Kidney (tissue), 14 donors: Measurements from ENCODE around the gene FLT4. TPM values are rescaled to one million over a fixed set of nuclear protein-coding genes. Genes with fewer than 3 reads are reported as not detected.

Source experiments
- DNase-seq, 5 donors: peaks; one replicate each; pipeline ENCODE4 v3.0.0-alpha.2; 2013 to 2020
- FAIRE-seq: peaks from 2 replicates; lab custom pipeline; 2012; peaks lifted over from hg19 to GRCh38; lab: Jason Lieb, UNC
- H3K27ac ChIP-seq, 2 donors: one replicate each; pipeline ENCODE4 v1.7.0; 2013; ENCODE audit warnings: low read depth in 2 of 2, low read length in 2 of 2, inconsistent platforms in 1 of 2
- H3K27me3 ChIP-seq: one replicate; pipeline ENCODE4 v1.7.1; 2013; ENCODE audit warnings: low read length, inconsistent platforms; ENCODE audit not compliant: control insufficient read depth, insufficient read depth
- H3K36me3 ChIP-seq, 3 donors: one replicate each; pipeline versions ENCODE4 v1.7.0 to v1.7.1; 2013; ENCODE audit warnings: low read length in 3 of 3, control low read depth in 1 of 3, inconsistent platforms in 1 of 3; ENCODE audit not compliant: insufficient read depth in 3 of 3, control insufficient read depth in 2 of 3
- H3K4me1 ChIP-seq, 3 donors: one replicate each; pipeline versions ENCODE4 v1.7.0 to v1.7.1; 2013; ENCODE audit warnings: low read length in 3 of 3, inconsistent platforms in 1 of 3, low read depth in 1 of 3; ENCODE audit not compliant: control insufficient read depth in 2 of 3, insufficient read depth in 2 of 3
- H3K4me3 ChIP-seq, 3 donors: one replicate each; pipeline versions ENCODE4 v1.7.0 to v1.8.1; 2013; ENCODE audit warnings: low read length in 3 of 3, control low read depth in 1 of 3, inconsistent platforms in 1 of 3
- H3K9ac ChIP-seq, 3 donors: one replicate each; pipeline versions ENCODE4 v1.7.0 to v1.7.1; 2013; ENCODE audit warnings: low read length in 3 of 3, control low read depth in 1 of 3, inconsistent platforms in 1 of 3
- H3K9me3 ChIP-seq, 3 donors: one replicate each; pipeline versions ENCODE4 v1.7.0 to v1.7.1; 2013; ENCODE audit warnings: low read length in 3 of 3, control low read depth in 1 of 3, inconsistent platforms in 1 of 3; ENCODE audit not compliant: control insufficient read depth in 2 of 3, insufficient read depth in 1 of 3
- intact Hi-C: fragments of 100-400 bp; cut with DNase I; formaldehyde crosslinking; loops from one replicate; pipeline ENCODE4 v1.11.1; 2022
- polyA plus RNA-seq: library from polyadenylated mRNA; stranded (reverse); fragments of 350-450 nt; fragmentation: Illumina TruSeq; extraction: RNeasy Lipid Tissue Mini Kit (QIAGEN cat#74804); gene quantifications from one replicate; pipeline ENCODE4 v1.2.3, GENCODE V29; 2014; ENCODE audit warnings: low read depth, low replicate concordance; ENCODE audit not compliant: insufficient read depth
- total RNA-seq: library from RNA; stranded (reverse); fragmentation: NEBNext Ultra II Directional; extraction: Animal tissue kit (Norgen Biotek cat#: 25700); gene quantifications from one replicate; pipeline ENCODE4 v1.2.1, GENCODE V29; 2021
- TF ChIP-seq, protein P1 (sequence below): IDR thresholded peaks from 3 replicates; pipeline ENCODE4 v1.5.1; 2012; ENCODE audit warnings: mild to moderate bottlenecking, moderate library complexity, borderline replicate concordance; ENCODE audit not compliant: insufficient read depth; ENCODE audit errors: extremely low read depth
- donor health status: control.
- donor health status: control.
- donor health status: control.
- donor health status: control.
- donor health status: control.
- donor health status: DM: yes; HTN: yes; CAD: no.
- donor health status: Normal renal cell carcinoma (clear cell type).

The FLT4 gene
- total and polyA plus RNA-seq, 2 donors from 2014 or later: 6.9 to 29.4 TPM

DNA sequence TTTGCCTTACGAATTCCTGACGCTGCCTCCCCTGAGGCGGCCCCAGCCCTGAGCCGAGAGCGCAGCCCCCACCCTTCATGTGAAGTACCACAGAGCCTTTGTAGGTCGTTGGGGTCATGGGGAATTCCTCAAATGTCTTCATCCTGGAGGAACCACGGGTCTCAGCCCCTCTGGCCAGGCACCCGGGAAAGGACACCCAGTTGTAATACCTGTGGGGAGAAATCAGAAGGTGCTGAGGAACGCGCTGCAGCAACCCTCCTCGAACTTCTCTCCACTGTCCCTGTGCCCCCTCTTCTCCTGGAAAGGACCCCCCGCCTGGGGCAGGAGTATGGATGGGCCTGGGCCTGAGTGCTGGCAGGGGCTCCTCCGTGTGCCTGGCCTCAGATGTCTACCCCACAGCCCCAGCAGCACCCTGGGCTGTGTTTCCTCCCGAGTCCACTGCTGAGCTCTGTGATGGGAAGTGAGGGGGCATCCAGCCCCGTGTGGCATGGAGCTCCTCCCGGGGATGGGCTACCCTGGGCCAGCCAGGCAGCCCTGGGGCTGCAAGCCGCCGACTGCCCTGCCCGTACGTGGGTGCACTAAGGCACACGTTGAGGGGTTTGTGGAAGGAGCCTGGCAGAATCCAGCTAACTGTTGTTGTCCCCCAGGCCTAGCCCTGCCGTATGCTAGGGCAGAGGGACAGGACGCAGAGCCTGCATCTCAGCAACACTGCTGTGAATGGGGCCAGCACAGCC lies 39.4 kb downstream of the FLT4 start:
- H3K9me3 ChIP-seq: no peaks in the 10 kb centered on the region
- no peak overlapping the region for H3K9ac ChIP-seq
- no peak overlapping the region for H3K4me3 ChIP-seq
- no peak for FAIRE-seq
- TF ChIP-seq, protein P1, sequence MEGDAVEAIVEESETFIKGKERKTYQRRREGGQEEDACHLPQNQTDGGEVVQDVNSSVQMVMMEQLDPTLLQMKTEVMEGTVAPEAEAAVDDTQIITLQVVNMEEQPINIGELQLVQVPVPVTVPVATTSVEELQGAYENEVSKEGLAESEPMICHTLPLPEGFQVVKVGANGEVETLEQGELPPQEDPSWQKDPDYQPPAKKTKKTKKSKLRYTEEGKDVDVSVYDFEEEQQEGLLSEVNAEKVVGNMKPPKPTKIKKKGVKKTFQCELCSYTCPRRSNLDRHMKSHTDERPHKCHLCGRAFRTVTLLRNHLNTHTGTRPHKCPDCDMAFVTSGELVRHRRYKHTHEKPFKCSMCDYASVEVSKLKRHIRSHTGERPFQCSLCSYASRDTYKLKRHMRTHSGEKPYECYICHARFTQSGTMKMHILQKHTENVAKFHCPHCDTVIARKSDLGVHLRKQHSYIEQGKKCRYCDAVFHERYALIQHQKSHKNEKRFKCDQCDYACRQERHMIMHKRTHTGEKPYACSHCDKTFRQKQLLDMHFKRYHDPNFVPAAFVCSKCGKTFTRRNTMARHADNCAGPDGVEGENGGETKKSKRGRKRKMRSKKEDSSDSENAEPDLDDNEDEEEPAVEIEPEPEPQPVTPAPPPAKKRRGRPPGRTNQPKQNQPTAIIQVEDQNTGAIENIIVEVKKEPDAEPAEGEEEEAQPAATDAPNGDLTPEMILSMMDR: no peak
- no peak overlapping the region for H3K27ac ChIP-seq
- no peaks in the 10 kb centered on the region for H3K4me1 ChIP-seq
- no peak for DNase-seq
- intact Hi-C loops: no loop called here
- H3K36me3 ChIP-seq: no peaks in the 10 kb centered on the region
- no peaks in the 10 kb centered on the region for H3K27me3 ChIP-seq

DNA sequence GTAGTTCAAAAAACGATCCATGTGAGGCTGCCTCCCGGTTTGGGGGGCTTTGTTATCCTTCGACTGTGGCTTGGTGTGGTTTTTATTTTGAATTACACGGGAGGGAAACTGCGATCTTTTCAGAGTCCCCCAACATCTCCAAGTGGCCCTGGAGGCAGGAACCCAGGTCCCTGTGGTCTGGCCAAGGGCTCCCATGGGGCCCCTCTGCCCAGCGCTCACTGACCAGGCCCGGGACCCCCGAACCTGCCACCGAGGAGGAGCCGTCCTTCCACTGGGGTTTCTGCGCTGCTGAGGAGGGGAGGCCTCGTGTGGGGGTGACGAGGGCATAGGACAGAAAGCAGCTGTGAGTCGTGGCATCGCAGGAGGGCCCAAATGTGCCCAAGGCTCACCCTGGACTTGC lies 40.0 kb downstream of the FLT4 start:
- no peak for DNase-seq
- Histone ChIP-seq H3K36me3 (no peaks in the 10 kb centered on the region), H3K9ac (no peak overlapping the region), H3K27me3 (no peaks in the 10 kb centered on the region), H3K27ac (no peak overlapping the region), H3K4me3 (no peak overlapping the region), H3K4me1 (no peaks in the 10 kb centered on the region), H3K9me3 (no peaks in the 10 kb centered on the region)
- FAIRE-seq: no peak
- intact Hi-C loops: no loop called here
- TF ChIP-seq, protein P1: no peak

DNA sequence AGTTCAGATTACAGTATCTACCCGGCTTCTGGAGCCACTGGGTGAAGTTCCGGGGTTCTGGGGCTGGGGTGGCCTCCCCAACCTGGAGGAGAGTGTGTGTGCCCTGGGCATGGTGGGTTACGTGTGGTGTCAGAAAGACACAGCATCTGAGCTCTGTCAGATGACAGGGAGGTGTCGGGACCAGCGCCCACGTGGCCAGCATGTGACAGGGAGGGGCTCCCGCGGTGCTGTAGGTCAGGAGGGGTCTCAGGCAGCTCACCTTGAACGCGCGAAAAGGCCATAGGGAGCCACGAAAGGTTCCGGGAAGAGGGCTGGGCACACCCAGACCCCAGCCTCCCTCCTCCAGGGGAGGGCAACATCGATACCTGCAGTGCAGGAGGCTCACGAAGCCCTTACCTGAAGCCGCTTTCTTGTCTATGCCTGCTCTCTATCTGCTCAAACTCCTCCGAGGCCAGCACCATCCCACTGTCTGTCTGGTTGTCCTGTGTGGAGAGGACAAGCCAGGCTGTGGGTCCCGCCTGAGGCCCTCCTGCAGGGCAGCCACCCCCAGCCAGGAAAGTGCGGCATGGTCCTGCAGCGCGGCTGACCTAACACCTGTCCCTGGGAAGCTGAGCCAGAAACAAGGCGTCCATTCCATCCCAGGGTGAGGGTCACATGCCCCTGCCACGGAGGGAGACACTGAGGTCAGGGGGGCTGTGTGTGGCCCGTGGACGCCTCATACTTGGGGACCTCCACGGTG lies 40.7 kb downstream of the FLT4 start:
- DNase-seq (peak in 1 of 5 donors; percentile 56), FAIRE-seq (no peak)
- Histone ChIP-seq H3K9me3 (no peaks in the 10 kb centered on the region), H3K4me1 (no peaks in the 10 kb centered on the region), H3K9ac (no peak overlapping the region), H3K27ac (no peak overlapping the region), H3K4me3 (no peak overlapping the region), H3K36me3 (no peaks in the 10 kb centered on the region), H3K27me3 (no peaks in the 10 kb centered on the region)
- intact Hi-C loops: no loop called here
- TF ChIP-seq, protein P1: no peak
